Progenitor cell of endocrine pancreas (in vitro differentiated cells): ENCODE measurements around the gene FNIP1. TPM values are rescaled to one million over a fixed set of nuclear protein-coding genes. Genes with fewer than 3 reads are reported as not detected.
A peak's percentile ranks its signal among the peaks of the same experiment; 100 is the strongest.

Source experiments
- DNase-seq: peaks from one replicate; pipeline ENCODE4 v3.0.0; 2021; ENCODE audit warnings: low spot score; ENCODE audit not compliant: unreplicated experiment
- H3K27ac Mint-ChIP-seq: 2 replicates; pipeline ENCODE4 v1.8.0; 2021; ENCODE audit warnings: mild to moderate bottlenecking, moderate library complexity, mixed read lengths
- H3K27me3 Mint-ChIP-seq: 2 replicates; pipeline ENCODE4 v1.8.0; 2021; ENCODE audit warnings: mixed read lengths
- H3K36me3 Mint-ChIP-seq: 2 replicates; pipeline ENCODE4 v1.8.0; 2022; ENCODE audit warnings: mixed read lengths; ENCODE audit not compliant: insufficient read depth
- H3K4me1 Mint-ChIP-seq: 2 replicates; pipeline ENCODE4 v1.8.0; 2021; ENCODE audit warnings: low read depth, mixed read lengths
- H3K4me3 Mint-ChIP-seq: 2 replicates; pipeline ENCODE4 v1.8.0; 2021; ENCODE audit warnings: low read depth, mild to moderate bottlenecking, moderate library complexity, mixed read lengths
- H3K9me3 Mint-ChIP-seq: 2 replicates; pipeline ENCODE4 v1.8.0; 2021; ENCODE audit warnings: low read depth, mixed read lengths
- CTCF ChIP-seq: fragments of 200-600 bp; sonication (generic); IDR thresholded peaks from one replicate; pipeline ENCODE4 v1.5.0; 2021; ENCODE audit warnings: antibody characterized with exemption, mild to moderate bottlenecking; ENCODE audit not compliant: unreplicated experiment
- total RNA-seq: library from RNA; stranded (reverse); gene quantifications from 2 replicates; pipeline ENCODE4 v1.2.1, GENCODE V29; 2021

The FNIP1 gene
- total RNA-seq, 1 donor from 2014 or later, result 28.8 TPM

DNA sequence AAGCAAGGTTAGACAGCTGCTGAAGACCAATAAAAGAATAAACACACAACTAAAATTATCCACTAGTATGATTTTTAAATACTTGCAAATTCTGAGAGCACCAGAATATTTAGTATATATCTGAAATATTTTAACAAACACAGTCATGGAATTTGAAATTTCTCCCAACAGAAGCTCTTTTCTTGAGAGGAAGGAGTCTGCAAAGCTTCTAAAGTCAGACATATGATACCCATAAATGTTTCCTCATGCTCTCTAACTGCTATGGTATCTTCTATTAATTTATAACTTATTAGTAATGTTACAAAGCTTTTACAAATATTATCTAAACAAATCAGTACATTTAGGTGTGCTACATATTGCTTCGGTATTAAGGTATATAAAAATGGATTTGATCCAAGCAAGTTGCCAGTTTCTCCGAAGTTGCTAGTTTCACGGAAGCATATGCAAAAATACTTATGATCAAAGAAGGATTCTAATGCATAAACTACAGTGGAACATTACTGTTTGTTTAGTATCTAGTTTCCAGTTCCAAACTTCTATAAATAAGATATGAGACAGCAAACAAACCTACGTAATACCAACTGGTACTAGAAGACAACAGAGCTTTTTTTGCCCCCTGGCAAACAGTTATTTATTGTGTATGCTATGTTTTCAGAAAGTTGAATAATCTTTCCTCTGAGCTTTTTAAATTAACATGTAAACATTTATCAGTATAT lies 22.0 kb downstream of the FNIP1 start:
- Mint-ChIP-seq H3K9me3 (peaks cover 3% of the 10 kb centered on the region), H3K27me3 (no peaks in the 10 kb centered on the region), H3K36me3 (peaks cover 3% of the 10 kb centered on the region), H3K27ac (no peak overlapping the region), H3K4me1 (peaks cover 4% of the 10 kb centered on the region), H3K4me3 (no peak overlapping the region)
- no peak for DNase-seq
- TF ChIP-seq CTCF, result no peak

- H3K27me3 Mint-ChIP-seq, result no peaks in the 10 kb centered on the region
- TF ChIP-seq CTCF, result no peak
- DNase-seq, result no peak
- H3K36me3 Mint-ChIP-seq, result peaks cover 3% of the 10 kb centered on the region
- no peak overlapping the region for H3K4me3 Mint-ChIP-seq
- peaks cover 4% of the 10 kb centered on the region for H3K4me1 Mint-ChIP-seq
- H3K9me3 Mint-ChIP-seq, result peaks cover 3% of the 10 kb centered on the region
- no peak overlapping the region for H3K27ac Mint-ChIP-seq
Observed at GRCh38 chr5:131773805-131774204, 23.0 kb downstream of the FNIP1 start.

GRCh38 chr5:131771692-131772091 lies 25.1 kb downstream of the FNIP1 start:
- Mint-ChIP-seq H3K4me3 (no peak overlapping the region), H3K4me1 (peaks cover 4% of the 10 kb centered on the region), H3K36me3 (peaks cover 2% of the 10 kb centered on the region), H3K9me3 (peaks cover 3% of the 10 kb centered on the region), H3K27me3 (no peaks in the 10 kb centered on the region), H3K27ac (no peak overlapping the region)
- DNase-seq, result no peak
- TF ChIP-seq CTCF, result no peak

DNA sequence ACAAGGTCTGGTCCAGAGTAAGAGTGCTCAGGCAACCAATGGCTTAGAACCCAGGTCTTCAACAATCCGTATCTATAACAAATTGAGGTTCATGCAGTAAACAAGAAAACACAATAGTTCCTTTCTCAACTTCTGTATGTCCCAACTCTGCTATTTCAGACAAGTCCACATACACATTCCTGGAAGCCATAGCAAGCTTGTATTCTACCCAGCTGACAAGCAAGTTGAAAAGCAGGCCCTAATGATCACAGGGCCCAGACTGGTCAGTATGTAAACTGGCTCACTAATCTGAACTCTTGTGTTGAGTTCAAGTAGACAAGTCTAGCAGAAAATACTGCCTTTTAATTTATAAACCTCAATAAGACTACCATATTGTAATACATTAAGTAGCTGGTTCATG lies 26.9 kb downstream of the FNIP1 start:
- no peak for DNase-seq
- Mint-ChIP-seq H3K27me3 (no peaks in the 10 kb centered on the region), H3K9me3 (peaks cover 3% of the 10 kb centered on the region), H3K36me3 (peaks cover 7% of the 10 kb centered on the region), H3K27ac (no peak overlapping the region), H3K4me3 (no peak overlapping the region), H3K4me1 (peaks cover 4% of the 10 kb centered on the region)
- no peak for TF ChIP-seq CTCF

DNA sequence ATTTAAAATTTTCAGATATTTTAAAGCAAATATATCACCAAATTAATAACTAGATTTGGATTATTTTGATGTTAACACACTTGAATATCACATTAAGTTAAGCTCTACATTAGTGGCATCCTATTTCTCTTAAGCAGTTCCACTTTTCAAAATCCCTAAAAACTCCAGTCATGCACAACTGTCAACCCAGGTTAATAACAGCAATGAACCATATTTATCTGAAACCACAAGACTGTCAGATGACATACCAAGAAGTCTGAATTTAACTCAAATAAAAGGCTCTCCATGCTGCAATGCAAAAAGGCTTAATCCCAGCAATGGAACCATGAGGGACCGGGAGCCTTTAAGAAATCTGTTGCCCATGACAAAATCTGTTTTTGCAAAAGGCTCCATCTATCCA lies 27.5 kb downstream of the FNIP1 start:
- no peak for DNase-seq
- no peak for TF ChIP-seq CTCF
- peaks cover 10% of the 10 kb centered on the region for H3K36me3 Mint-ChIP-seq
- no peak overlapping the region for H3K4me3 Mint-ChIP-seq
- peaks cover 3% of the 10 kb centered on the region for H3K4me1 Mint-ChIP-seq
- H3K27me3 Mint-ChIP-seq, result no peaks in the 10 kb centered on the region
- peak overlapping the region; percentile 6 for H3K27ac Mint-ChIP-seq
- H3K9me3 Mint-ChIP-seq, result peaks cover 3% of the 10 kb centered on the region
